Measurements from ENCODE around the gene PMAIP1. TPM values are rescaled to one million over a fixed set of nuclear protein-coding genes. Genes with fewer than 3 reads are reported as not detected.

Gene PMAIP1
- total RNA-seq, 1 donor = 18.2 TPM

DNA sequence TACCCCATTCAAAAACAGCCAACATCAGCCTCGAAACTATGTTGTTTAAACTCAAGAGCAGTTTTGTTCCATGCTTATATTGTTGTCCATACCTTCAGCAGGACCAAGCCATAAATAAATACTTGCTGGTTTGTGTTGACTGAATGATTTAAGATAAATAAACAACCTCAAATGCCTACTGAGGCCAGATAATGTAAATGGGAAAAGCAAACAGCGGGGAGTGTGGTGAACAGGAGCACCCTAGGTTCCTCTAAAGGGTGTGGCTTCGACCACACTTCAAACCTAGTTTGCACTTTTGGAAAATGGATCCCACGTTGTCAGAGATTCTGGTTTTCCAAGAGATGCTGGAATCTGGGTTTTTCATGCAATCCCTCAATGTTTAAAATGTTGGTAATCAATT, 1.7 kb upstream of the PMAIP1 start:
- no peak for DNase-seq (ENCODE audit: low read depth)
- no peak overlapping the region for H3K4me3 ChIP-seq (ENCODE audit: low read depth, low read length)
- TF ChIP-seq, protein P1, sequence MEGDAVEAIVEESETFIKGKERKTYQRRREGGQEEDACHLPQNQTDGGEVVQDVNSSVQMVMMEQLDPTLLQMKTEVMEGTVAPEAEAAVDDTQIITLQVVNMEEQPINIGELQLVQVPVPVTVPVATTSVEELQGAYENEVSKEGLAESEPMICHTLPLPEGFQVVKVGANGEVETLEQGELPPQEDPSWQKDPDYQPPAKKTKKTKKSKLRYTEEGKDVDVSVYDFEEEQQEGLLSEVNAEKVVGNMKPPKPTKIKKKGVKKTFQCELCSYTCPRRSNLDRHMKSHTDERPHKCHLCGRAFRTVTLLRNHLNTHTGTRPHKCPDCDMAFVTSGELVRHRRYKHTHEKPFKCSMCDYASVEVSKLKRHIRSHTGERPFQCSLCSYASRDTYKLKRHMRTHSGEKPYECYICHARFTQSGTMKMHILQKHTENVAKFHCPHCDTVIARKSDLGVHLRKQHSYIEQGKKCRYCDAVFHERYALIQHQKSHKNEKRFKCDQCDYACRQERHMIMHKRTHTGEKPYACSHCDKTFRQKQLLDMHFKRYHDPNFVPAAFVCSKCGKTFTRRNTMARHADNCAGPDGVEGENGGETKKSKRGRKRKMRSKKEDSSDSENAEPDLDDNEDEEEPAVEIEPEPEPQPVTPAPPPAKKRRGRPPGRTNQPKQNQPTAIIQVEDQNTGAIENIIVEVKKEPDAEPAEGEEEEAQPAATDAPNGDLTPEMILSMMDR (IDR thresholded peaks at IDR 0.05; ENCODE audit: insufficient read depth, low read length) = no peak

DNA sequence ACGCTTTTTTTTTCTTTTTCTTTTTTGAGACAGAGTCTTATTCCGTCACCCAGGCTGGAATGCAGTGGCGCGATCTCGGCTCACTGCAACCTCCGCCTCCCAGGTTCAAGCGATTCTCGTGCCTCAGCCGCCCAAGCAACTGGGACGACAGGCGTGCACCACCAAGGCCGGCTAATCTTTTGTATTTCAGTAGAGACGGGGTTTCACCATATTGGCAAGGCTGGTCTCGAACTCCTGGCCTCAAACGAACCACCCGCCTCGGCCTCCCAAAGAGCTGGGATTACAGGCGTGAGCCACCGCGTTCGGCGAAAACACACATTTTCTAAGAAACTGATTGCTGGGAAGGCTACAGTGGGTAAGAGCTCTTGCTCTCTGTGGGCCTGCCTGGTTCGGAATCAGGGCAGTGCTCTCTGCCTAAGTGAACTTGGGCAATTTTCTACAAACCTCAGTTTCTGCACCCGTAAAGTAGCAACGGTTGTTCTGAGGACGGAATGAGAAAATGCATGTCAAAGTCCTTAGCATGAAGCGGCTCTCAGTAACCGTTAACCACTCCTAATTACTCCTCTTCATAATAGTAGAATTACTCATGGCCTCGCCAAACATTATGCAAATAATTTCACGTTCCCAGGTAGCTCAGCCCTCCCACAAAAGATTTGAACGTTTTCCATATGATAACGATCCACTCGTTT, 1.0 kb upstream of the PMAIP1 start:
- no peak for DNase-seq (ENCODE audit: low read depth)
- TF ChIP-seq, protein P1 (IDR thresholded peaks at IDR 0.05; ENCODE audit: insufficient read depth, low read length) = no peak
- H3K4me3 ChIP-seq (ENCODE audit: low read depth, low read length) = peak overlapping the region; percentile 83

DNA sequence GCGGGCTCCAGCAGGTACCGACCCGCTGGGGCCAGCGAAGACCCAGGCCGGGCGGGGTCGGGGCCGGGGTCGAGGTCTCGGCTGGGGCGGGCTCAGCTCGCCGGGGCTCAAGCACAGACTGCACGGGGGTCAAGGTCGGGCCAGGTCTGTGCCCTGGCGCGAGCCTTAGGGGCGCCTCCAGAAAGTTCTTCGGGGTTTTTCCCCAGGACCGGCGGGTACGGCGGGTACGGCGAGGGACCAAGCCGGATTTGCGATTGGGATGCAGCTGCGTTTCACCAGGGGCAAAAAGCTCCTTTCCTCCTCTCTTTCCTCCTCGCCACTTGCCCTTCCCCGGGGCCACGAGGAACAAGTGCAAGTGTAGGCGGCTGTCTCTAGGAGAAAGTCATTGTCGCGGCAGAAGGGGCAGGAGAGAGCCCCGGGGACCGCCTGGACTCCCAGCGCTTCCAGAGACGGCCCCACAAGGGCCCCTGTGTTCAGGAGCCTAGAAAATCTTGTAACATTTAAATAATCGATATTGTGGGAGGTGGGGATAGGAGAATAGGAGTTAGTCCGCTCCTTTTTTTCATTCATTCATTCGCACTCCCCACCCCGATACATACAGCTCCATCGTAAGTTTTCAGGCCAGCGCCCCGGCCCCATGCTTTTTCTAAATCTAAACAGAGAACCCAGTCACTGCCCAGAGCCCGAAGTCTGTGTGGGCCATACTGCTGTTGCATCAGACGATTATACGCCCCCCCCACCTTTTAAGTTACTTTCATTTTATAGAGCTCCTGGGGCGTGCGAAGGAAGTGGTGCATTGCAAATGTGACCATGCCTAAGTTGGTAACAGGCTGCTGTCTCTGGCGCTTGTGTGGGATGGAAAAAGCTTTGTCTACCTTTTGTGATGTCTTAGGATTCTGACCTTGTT, 679 bp downstream of the PMAIP1 start:
- H3K4me3 ChIP-seq (ENCODE audit: low read depth, low read length) = peak overlapping the region; percentile 83
- DNase-seq (ENCODE audit: low read depth) = peak; percentile 72
- TF ChIP-seq, protein P1 (IDR thresholded peaks at IDR 0.05; ENCODE audit: insufficient read depth, low read length) = no peak

DNA sequence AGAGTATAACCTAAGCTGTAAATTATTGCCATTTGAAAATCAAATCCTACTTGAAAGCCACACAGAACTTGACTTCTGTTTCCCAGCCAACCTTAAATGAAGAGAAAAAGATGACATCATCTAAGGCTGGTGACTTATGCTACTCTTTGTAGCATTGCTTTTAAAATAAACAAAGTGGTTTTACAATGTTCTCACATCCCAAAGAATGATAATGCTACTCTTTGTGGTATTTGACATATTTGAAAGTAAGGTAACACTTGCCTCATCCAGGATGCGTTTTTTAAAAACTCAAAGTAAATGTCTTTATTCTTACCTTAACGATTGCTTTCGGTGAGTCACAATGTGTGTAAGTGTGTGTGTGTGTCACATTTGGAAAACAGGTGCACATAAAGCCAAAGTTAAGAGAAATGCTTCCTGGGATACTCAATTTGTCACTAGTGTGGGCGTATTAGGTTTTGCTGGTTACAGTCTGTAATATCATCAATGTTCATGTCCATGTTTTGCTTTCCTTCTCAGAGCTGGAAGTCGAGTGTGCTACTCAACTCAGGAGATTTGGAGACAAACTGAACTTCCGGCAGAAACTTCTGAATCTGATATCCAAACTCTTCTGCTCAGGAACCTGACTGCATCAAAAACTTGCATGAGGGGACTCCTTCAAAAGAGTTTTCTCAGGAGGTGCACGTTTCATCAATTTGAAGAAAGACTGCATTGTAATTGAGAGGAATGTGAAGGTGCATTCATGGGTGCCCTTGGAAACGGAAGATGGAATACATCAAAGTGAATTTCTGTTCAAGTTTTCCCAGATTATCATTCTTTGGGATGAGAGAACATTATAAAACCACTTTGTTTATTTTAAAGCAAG, 2.6 kb downstream of the PMAIP1 start:
- H3K4me3 ChIP-seq (ENCODE audit: low read depth, low read length) = no peak overlapping the region
- TF ChIP-seq, protein P1 (IDR thresholded peaks at IDR 0.05; ENCODE audit: insufficient read depth, low read length) = no peak
- peak; percentile 55 for DNase-seq (ENCODE audit: low read depth)

DNA sequence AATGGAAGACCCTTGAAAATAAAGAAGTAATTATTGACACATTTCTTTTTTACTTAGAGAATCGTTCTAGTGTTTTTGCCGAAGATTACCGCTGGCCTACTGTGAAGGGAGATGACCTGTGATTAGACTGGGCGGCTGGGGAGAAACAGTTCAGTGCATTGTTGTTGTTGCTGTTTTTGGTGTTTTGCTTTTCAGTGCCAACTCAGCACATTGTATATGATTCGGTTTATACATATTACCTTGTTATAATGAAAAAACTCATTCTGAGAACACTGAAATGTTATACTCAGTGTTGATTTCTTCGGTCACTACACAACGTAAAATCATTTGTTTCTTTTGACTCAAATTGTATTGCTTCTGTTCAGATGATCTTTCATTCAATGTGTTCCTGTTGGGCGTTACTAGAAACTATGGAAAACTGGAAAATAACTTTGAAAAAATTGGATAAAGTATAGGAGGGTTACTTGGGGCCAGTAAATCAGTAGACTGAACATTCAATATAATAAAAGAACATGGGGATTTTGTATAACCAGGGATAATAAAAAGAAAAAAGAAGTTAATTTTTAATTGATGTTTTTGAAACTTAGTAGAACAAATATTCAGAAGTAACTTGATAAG, 3.3 kb downstream of the PMAIP1 start:
- DNase-seq (ENCODE audit: low read depth) = no peak
- H3K4me3 ChIP-seq (ENCODE audit: low read depth, low read length) = no peak overlapping the region
- TF ChIP-seq, protein P1 (IDR thresholded peaks at IDR 0.05; ENCODE audit: insufficient read depth, low read length) = no peak

DNA sequence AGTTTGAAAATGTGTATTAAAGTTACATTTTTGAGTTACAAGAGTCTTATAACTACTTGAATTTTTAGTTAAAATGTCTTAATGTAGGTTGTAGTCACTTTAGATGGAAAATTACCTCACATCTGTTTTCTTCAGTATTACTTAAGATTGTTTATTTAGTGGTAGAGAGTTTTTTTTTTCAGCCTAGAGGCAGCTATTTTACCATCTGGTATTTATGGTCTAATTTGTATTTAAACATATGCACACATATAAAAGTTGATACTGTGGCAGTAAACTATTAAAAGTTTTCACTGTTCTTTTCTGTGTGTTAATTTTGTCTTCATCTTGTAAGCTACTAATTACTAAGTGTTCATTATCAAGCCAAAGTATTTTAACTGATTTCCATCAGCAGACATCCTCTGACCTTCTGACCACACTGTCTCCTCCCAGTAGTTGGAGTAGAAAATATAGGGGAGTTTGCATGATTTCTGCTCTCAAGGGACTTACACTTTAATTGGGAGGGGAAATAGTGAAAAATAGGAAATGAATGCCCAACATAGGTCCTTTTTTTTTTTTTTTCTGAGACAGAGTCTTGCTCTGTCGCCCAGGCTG, 4.3 kb downstream of the PMAIP1 start:
- TF ChIP-seq, protein P1 (IDR thresholded peaks at IDR 0.05; ENCODE audit: insufficient read depth, low read length) = no peak
- no peak overlapping the region for H3K4me3 ChIP-seq (ENCODE audit: low read depth, low read length)
- DNase-seq (ENCODE audit: low read depth) = no peak
